Measurements from ENCODE around the gene MEG3.

Gene MEG3

DNA sequence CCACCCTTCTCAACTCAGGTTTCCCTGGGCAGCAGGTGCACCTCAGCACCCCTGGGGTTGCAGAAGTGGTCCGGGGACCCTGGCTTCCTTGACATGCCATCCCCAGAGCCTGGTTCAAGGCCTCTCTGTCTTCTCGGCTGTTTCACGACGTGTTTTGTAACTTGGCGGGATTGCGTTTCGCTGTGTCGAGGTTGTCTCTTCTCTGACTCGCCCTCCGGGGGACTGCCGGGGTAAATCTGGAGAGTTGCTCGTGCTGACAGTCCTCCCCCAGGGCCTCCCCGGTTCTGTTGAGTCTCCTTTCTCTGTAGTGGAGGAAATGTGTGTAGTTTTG is 25.6 kb downstream of the MEG3 start:
- no peak for DNase-seq

- no peak for DNase-seq
These were observed 26.2 kb downstream of the MEG3 start for GRCh38 chr14:100851946-100852620.

GRCh38 chr14:100854435-100854834 is 28.5 kb downstream of the MEG3 start:
- DNase-seq = no peak

- no peak for DNase-seq
These were observed 29.5 kb downstream of the MEG3 start for GRCh38 chr14:100855256-100855930.

- DNase-seq = no peak
These were observed 30.4 kb downstream of the MEG3 start for GRCh38 chr14:100856056-100856950.

DNA sequence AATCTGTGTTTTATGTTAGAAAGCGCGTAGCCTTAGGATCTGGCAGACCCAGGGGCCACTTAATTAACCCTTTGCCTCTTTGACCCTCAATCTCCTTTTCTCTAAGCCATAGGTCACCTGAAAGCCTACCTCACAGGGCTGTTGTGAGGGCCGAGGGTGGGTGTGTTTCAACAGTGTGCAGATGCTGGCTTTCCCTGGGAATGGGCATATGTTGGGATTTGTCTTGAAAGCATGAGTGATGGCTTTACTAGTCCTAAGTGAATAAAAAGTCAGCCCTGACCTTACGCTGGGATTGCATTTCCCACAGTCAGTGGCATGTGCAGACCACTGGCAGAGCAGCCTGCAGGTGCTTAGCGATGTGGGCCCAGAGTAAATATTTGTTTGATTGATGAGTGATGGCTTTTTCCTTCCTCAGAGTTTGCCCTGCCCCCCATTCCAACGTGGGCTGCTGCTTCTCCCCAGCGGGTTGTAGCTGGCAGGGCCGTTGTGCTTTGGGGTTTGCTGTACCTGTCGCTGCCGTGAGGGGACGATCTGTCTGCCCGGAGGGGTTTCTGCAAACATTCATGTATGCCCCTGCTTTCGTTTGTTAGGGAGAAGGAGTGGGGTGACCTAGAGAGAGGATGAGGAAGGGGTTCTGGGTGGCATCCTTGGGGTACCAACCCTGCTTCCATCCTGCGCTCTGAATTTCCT is 31.5 kb downstream of the MEG3 start:
- no peak for DNase-seq

DNA sequence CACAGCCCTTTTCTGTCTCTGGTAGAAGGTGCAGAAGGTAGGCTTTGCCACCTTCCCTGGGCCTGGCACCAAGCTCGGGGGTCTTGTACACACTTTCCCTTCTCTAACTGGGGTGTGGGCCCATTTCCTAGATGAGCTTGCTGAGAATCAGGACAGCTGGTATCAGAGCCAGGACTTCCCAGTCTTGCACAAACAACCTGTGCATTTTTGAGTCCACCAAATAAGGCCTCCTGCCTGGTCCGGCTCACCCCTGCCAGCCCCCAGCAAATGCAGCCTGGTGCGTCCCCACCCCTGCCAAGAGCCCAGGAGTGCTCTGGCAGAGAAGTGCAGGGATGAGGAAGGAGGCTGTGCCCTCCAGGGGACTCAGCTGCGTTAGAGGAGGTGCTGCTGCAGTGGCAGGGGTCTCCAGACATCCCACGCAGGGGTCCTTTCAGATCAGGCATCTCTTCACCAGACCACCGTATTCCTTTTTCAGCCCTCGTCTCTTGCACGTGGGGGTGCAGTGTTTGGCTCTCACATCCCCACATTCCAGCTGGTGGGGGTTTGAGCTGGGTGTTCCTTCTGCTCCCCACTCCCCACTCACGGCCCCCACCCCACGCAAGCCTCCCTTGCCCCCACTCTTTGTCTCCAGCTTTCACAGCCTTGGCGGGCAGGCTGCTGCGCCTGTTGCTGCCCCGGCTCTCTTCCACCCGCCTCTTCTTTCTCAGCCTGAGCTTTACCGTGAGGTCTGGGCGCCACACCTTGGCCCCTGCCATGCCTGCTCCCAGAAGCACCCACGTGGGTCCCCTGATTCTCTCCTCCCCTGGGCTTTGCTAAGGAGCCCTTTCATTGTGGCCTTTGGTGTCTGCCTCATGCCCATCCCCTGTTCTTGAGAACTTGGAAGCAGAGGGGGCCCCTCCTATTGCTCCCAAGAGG is 32.3 kb downstream of the MEG3 start:
- no peak for DNase-seq

GRCh38 chr14:100858838-100859220 is 32.9 kb downstream of the MEG3 start:
- DNase-seq = no peak

GRCh38 chr14:100859781-100860180 is 33.9 kb downstream of the MEG3 start:
- DNase-seq = no peak

DNA sequence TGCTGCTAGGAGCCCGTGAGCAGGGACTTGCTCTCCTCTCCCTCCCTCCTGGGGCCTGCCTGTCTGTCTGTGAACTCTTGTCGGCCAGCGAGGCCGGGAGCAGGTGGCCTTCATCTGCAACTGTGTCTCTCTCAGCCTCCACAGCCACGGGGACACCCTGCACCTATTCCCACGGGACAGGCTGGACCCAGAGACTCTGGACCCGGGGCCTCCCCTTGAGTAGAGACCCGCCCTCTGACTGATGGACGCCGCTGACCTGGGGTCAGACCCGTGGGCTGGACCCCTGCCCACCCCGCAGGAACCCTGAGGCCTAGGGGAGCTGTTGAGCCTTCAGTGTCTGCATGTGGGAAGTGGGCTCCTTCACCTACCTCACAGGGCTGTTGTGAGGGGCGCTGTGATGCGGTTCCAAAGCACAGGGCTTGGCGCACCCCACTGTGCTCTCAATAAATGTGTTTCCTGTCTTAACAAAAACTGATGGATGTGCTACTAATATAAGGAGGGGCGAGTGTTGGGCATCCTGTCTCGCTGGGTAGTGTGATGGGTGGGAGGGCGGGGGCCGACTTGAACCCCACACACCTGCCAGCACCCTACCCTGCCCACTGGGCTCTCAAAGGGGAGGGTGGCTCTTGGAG is 34.8 kb downstream of the MEG3 start:
- DNase-seq = no peak

GRCh38 chr14:100861188-100861936 is 35.4 kb downstream of the MEG3 start:
- no peak for DNase-seq

DNA sequence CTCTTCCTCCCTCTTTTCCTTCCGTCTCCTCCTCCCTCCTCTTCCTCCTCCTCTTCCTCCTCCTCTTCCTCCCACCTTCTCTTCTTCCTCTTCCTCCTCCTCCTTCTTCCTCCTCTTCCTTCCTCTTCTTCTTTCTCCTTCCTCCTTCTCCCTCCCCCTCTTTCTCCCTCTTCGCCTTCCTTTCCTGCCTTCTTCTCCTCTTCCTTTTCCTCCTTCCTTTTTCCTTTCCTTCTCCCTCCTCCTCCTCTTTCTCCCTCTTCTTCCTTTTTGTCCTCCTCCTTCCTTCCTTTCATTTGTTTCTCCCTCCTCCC is 36.0 kb downstream of the MEG3 start:
- no peak for DNase-seq

DNA sequence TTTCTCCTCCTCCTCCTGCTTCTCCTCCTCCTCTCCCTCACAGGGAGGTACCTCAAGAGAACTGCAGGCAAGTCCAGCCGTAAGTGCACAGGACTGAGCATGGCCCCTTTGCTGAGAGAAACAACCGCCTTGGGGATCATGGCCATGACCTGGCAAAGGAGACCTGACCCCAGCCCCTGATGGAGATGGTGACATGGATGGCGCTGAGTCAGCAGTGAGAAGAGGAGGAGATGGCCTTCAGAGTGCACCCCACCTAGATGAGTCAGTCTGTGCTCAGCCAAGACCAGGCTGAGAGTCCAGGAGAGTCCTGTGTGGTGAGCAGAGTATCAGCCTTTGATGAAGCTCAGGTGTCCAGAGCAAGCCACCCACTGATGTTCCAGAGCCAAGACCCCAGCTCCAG is 36.4 kb downstream of the MEG3 start:
- DNase-seq = no peak

DNA sequence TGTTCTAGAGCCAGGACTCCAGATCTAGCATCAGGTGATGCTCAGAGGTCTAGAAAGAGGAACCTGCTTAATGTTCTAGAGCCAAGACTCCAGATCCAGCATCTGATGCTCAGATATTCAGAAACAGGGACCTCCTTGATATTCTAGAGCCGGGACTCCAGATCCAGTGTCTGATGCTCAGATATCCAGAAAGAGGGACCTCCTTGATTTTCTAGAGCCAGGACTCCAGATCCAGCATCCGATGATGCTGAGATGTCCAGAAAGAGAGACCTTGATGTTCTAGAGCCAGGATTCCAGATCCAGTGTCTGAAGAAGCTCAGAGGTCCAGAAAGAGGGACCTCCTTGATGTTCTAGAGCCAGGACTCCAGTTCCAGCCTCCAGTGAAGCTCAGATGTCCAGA is 36.9 kb downstream of the MEG3 start:
- no peak for DNase-seq

GRCh38 chr14:100864206-100864605 is 38.3 kb downstream of the MEG3 start:
- no peak for DNase-seq

DNA sequence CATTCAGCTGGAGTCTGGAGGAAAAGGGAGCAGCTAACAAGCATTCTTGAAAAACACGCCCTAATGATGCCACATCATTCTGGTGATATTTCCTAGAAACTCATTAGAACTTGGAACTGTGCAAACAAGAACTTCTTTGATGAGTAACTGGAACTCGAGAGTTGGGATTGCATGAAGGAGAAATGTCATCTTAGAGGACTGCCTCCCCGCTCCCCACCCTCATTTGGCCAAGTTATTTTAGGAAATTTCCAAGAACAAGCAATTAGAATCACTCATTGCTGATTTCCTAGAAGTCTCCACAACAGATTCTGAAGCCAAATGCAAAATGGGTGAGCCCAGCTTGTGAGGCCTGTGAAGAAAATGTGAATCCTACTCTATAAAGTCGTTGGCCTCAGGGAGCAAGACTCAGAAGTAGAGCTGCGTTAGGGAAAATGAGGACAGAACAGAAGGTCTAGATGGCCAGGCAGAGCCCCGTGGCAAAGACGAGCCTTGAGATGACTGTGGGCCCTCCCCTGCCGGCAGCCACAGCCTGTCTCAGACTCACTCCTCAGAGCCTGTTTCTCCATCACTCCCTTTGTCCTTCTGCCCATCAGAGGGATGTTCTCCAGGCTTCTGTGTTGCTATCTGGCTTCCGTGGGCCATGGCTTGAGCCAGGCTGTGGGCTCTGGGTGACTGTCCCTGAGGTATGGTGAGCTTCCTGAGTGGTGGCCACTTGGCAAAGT is 39.2 kb downstream of the MEG3 start:
- DNase-seq = no peak

DNA sequence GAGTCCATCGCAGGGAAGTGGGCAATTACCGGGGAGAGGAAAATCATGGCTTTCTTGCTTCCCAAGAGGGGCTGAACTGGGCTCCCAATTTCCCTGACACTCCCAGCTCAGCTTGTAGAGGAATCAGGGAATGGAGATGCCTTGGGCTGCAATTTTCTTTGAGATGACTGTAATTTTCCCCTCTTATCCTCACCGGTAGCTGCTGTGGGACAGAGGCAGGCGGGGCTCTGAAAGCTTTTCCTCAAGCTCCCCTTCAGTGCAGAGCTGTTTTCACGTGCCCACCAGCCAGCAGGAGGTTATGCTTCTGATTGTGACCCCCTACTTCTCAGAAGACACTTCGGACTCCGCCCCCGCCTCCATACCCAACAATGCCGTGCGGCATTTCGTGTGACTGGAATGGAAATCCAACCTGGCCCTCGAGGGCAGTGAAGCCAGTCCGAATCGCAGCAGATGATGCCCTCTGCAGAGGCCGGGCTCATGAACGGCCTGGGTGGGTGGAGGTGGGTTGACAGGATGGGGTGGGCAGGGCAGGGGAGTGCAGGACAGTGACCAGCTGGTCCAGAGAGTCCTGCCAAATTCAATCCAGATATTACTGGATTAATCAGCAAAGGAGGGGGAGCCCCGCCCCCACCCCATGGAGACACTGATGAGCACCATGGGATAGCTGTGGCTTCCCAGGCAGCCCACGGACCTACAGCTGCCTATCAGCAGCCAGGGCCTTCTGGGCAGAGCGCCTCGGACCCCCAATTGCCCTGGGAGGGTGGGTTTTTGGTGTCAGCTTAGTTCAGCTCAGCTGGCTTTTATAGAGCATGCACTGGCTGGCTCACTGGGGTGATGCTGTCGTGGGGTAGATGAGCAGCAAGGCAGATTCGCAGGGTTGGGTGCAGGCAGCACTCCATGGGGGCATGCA is 40.0 kb downstream of the MEG3 start:
- no peak for DNase-seq

DNA sequence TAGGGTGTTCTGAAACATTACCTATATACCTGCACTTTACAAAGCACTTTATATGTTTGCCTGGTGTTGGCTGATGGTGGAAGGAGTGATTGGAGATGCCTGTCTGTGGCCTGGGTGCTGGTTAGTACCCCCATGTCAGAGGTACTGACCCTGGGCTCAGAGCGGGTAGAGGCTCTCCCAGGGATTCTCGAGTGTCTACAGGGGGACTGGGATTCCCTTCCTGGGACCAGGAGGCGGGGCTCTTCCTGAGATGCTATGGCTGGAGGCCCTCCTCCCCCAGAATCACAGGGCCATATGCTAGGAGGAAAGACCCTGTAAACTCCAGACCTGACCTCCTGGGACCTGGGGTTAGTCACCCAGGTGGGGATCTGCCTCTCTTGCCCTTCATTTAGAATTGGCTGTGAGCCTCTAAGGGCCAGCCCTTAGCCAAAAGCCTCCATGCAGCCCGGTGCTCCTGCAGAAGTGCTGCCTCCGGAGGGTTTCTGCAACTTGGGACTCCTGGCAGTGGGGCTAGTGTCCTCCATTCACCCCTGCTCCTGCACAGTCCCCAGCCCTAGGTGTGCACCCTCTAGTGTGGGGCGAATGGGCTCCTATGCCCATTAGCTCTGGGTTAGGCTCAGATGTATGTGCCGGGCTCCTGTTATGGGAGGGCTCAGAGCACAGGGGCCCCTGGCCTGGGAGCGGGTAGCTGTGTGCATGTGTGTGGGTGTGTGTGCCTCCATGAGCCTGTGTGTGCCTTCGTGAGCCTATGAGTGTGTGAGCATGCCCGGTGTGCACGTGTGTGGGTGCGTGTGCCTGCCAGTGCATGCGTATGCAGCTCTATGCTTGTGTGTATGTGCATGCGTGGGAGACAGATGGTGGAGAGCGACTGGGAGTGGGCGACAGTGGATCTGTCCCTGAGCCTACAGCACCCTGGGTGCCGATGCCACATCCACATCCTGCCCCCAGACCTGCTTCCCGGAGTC is 41.0 kb downstream of the MEG3 start:
- DNase-seq = no peak

Measured in activated effector memory CD4-positive, alpha-beta T cell treated with Interleukin-2 at 50 U/mL for 16 hours (primary cell).